GM12801 (cell line): ENCODE measurements around the gene ROCK2.

Experiments used
- CTCF ChIP-seq: IDR thresholded peaks from one replicate; pipeline ENCODE4 v1.5.1; 2011; ENCODE audit warnings: control low read depth; ENCODE audit not compliant: insufficient read length; ENCODE audit errors: extremely low read depth

ROCK2 gene

GRCh38 chr2:11242542-11243174 lies 101.8 kb downstream of the ROCK2 start:
- TF ChIP-seq CTCF = no peak

DNA sequence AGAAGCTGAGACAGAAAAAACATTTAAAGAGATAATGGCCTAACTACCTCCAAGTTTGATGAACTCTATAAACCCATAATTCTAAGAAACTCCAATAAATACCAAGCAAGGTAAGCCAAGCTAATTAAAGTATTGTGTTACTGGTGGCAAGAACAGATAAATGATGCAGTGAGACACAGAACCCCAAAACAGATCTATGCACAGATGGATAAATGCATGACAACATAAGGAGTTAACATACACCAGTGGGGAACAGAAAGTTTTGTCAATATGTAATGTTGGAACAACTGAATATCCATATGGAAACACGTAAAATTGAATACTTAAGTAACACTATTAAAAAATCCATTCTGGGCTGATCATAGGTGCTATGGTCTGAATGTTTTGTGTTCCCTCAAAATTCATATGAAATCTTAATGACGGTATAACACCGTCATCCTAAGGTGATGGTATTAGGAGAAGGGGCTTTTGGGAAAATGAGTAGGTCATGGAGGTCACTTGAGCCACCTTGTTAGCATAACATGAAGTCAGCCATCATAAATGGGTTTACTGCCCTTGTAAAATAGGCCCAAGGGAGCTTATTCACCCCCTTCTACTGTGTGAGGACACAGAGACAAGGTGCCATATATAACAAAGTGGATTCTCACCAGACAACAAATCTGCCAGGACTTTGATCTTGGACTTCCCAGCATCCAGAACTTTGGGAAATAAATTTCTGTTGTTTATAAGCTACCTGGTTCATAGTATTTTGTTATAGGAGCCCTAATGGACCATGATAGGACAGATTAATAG lies 102.8 kb downstream of the ROCK2 start:
- TF ChIP-seq CTCF = no peak

GRCh38 chr2:11239666-11240462 lies 104.6 kb downstream of the ROCK2 start:
- TF ChIP-seq CTCF = no peak

- no peak for TF ChIP-seq CTCF
These were observed 105.3 kb downstream of the ROCK2 start for GRCh38 chr2:11239147-11239546.

- no peak for TF ChIP-seq CTCF
These were observed 107.3 kb downstream of the ROCK2 start for GRCh38 chr2:11237122-11237521.

GRCh38 chr2:11236335-11236734 lies 108.1 kb downstream of the ROCK2 start:
- no peak for TF ChIP-seq CTCF

- no peak for TF ChIP-seq CTCF
These were observed 108.9 kb downstream of the ROCK2 start for GRCh38 chr2:11235583-11235982.
